ENCODE data around the gene SOST.

- no peak for TF ChIP-seq CTCF (IDR thresholded peaks at IDR 0.05; ENCODE audit: insufficient read depth, low read length, poor library complexity, severe bottlenecking)
- no peak for TF ChIP-seq EZH2phosphoT487 (conservative IDR thresholded peaks at IDR 0.05; ENCODE audit: low read length)
Observed at GRCh38 chr17:43737722-43738121, 20.9 kb downstream of the SOST start.
